MM.1S (cell line): Measurements from ENCODE around the gene INTS4.

Experiments
- EZH2 ChIP-seq: fragments of 300-600 bp; sonication (generic); optimal IDR thresholded peaks from 2 replicates; pipeline ENCODE3; 2017; ENCODE audit warnings: low read depth, mild to moderate bottlenecking, antibody characterized with exemption, low read length, mixed read lengths
- EZH2phosphoT487 ChIP-seq: fragments of 300-600 bp; sonication (generic); IDR thresholded peaks from 2 replicates; pipeline ENCODE4 v1.6.1; 2018; ENCODE audit warnings: antibody characterized with exemption, low read length
- TF ChIP-seq, protein P1 (sequence below): fragments of 300-600 bp; sonication (generic); IDR thresholded peaks from 2 replicates; pipeline ENCODE4 v1.5.1; 2016; ENCODE audit warnings: antibody characterized with exemption, low read length, mixed read lengths

- TF ChIP-seq, protein P1, sequence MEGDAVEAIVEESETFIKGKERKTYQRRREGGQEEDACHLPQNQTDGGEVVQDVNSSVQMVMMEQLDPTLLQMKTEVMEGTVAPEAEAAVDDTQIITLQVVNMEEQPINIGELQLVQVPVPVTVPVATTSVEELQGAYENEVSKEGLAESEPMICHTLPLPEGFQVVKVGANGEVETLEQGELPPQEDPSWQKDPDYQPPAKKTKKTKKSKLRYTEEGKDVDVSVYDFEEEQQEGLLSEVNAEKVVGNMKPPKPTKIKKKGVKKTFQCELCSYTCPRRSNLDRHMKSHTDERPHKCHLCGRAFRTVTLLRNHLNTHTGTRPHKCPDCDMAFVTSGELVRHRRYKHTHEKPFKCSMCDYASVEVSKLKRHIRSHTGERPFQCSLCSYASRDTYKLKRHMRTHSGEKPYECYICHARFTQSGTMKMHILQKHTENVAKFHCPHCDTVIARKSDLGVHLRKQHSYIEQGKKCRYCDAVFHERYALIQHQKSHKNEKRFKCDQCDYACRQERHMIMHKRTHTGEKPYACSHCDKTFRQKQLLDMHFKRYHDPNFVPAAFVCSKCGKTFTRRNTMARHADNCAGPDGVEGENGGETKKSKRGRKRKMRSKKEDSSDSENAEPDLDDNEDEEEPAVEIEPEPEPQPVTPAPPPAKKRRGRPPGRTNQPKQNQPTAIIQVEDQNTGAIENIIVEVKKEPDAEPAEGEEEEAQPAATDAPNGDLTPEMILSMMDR: no peak
- TF ChIP-seq EZH2 (no peak), EZH2phosphoT487 (no peak)
Observed at GRCh38 chr11:78033040-78033439, 38.6 kb upstream of the INTS4 start.
